Measurements from ENCODE around the gene RFK.

RFK gene

GRCh38 chr9:76419782-76420380 is 25.7 kb upstream of the RFK start:
- in situ Hi-C loops (cut with HindIII; ENCODE audit: low sequenced_read_pairs), result no loop called here
- peak; percentile 54 for TF ChIP-seq CTCF (IDR thresholded peaks at IDR 0.05; ENCODE audit: low read depth, low read length)
- DNase-seq (ENCODE audit: low read depth, low spot score), result no peak
- no peak overlapping the region for H3K4me3 ChIP-seq (ENCODE audit: low read depth, low read length)

GRCh38 chr9:76417394-76417793 is 23.2 kb upstream of the RFK start:
- in situ Hi-C loops (cut with HindIII; ENCODE audit: low sequenced_read_pairs), result no loop called here
- DNase-seq (ENCODE audit: low read depth, low spot score), result no peak
- no peak overlapping the region for H3K4me3 ChIP-seq (ENCODE audit: low read depth, low read length)
- TF ChIP-seq CTCF (IDR thresholded peaks at IDR 0.05; ENCODE audit: low read depth, low read length), result no peak

GRCh38 chr9:76415731-76416130 is 21.5 kb upstream of the RFK start:
- H3K4me3 ChIP-seq (ENCODE audit: low read depth, low read length), result no peak overlapping the region
- peak; percentile 63 for DNase-seq (ENCODE audit: low read depth, low spot score)
- TF ChIP-seq CTCF (IDR thresholded peaks at IDR 0.05; ENCODE audit: low read depth, low read length), result no peak
- in situ Hi-C loops (cut with HindIII; ENCODE audit: low sequenced_read_pairs), result no loop called here

GRCh38 chr9:76415154-76415553 is 20.9 kb upstream of the RFK start:
- TF ChIP-seq CTCF (IDR thresholded peaks at IDR 0.05; ENCODE audit: low read depth, low read length), result no peak
- DNase-seq (ENCODE audit: low read depth, low spot score), result peak; percentile 33
- H3K4me3 ChIP-seq (ENCODE audit: low read depth, low read length), result no peak overlapping the region
- in situ Hi-C loops (cut with HindIII; ENCODE audit: low sequenced_read_pairs), result no loop called here

- in situ Hi-C loops (cut with HindIII; ENCODE audit: low sequenced_read_pairs), result no loop called here
- no peak for TF ChIP-seq CTCF (IDR thresholded peaks at IDR 0.05; ENCODE audit: low read depth, low read length)
- peak; percentile 78 for DNase-seq (ENCODE audit: low read depth, low spot score)
- no peak overlapping the region for H3K4me3 ChIP-seq (ENCODE audit: low read depth, low read length)
Observed at GRCh38 chr9:76414661-76415060, 20.4 kb upstream of the RFK start.

- no peak overlapping the region for H3K4me3 ChIP-seq (ENCODE audit: low read depth, low read length)
- DNase-seq (ENCODE audit: low read depth, low spot score), result no peak
- in situ Hi-C loops (cut with HindIII; ENCODE audit: low sequenced_read_pairs), result no loop called here
- no peak for TF ChIP-seq CTCF (IDR thresholded peaks at IDR 0.05; ENCODE audit: low read depth, low read length)
Observed at GRCh38 chr9:76413658-76414057, 19.4 kb upstream of the RFK start.

- in situ Hi-C loops (cut with HindIII; ENCODE audit: low sequenced_read_pairs), result no loop called here
- H3K4me3 ChIP-seq (ENCODE audit: low read depth, low read length), result no peak overlapping the region
- no peak for DNase-seq (ENCODE audit: low read depth, low spot score)
- TF ChIP-seq CTCF (IDR thresholded peaks at IDR 0.05; ENCODE audit: low read depth, low read length), result no peak
Observed at GRCh38 chr9:76412638-76413037, 18.4 kb upstream of the RFK start.

All from astrocyte of the spinal cord (primary cell).